GM18907 (cell line): ENCODE results near the gene KRTAP3-3.
"Not testable (repeated sequence)": the region's sequence is repeated elsewhere in the genome, so short reads cannot be mapped to it uniquely, and the experiment has no call there.

Experiments
- ATAC-seq: cut with Tn5 transposase; IDR thresholded peaks from one replicate; pipeline ENCODE4 v1.9.1; 2021; ENCODE audit warnings: mild to moderate bottlenecking, moderate library complexity; ENCODE audit not compliant: unreplicated experiment

The KRTAP3-3 gene

GRCh38 chr17:40993839-40994238, at the start of gene KRTAP3-3:
TSS of gene KRTAP3-3 (minus strand) at chr17:40994164. CDS start at chr17:40994097, 67 bp downstream.
- no peak for ATAC-seq

GRCh38 chr17:41042953-41043352, 49.0 kb upstream of the KRTAP3-3 start:
- no peak for ATAC-seq

- not testable (repeated sequence) for ATAC-seq
These were observed 47.0 kb upstream of the KRTAP3-3 start, which contains the start of gene KRTAP1-1 for GRCh38 chr17:41040783-41041571. TSS of gene KRTAP1-1 (minus strand) at chr17:41041450. CDS start at chr17:41041397, 53 bp downstream.

GRCh38 chr17:41037853-41038350, 43.9 kb upstream of the KRTAP3-3 start:
- ATAC-seq: no peak

GRCh38 chr17:41034346-41034935, 40.5 kb upstream of the KRTAP3-3 start, which contains the start of gene KRTAP1-3:
TSS of gene KRTAP1-3 (minus strand) at chr17:41034874. CDS start at chr17:41034821, 53 bp downstream.
- ATAC-seq: not testable (repeated sequence)

GRCh38 chr17:41029633-41030245, 35.8 kb upstream of the KRTAP3-3 start, which contains the start of gene KRTAP1-4:
TSS of gene KRTAP1-4 (minus strand) at chr17:41030195. CDS start at chr17:41030078, 117 bp downstream.
- ATAC-seq: no peak

- ATAC-seq: no peak
These were observed 32.9 kb upstream of the KRTAP3-3 start, which contains the start of gene KRTAP1-5 for GRCh38 chr17:41026715-41027471. TSS of gene KRTAP1-5 (minus strand) at chr17:41027208. CDS start at chr17:41027155, 53 bp downstream.

- no peak for ATAC-seq
These were observed 30.7 kb upstream of the KRTAP3-3 start for GRCh38 chr17:41024697-41025096.

- ATAC-seq: no peak
These were observed 26.4 kb upstream of the KRTAP3-3 start for GRCh38 chr17:41020336-41020735.

- no peak for ATAC-seq
These were observed 25.5 kb upstream of the KRTAP3-3 start for GRCh38 chr17:41019415-41019814.

- no peak for ATAC-seq
These were observed 24.6 kb upstream of the KRTAP3-3 start for GRCh38 chr17:41018541-41018940.

GRCh38 chr17:41016578-41017215, 22.7 kb upstream of the KRTAP3-3 start:
- no peak for ATAC-seq

GRCh38 chr17:41015454-41015853, 21.5 kb upstream of the KRTAP3-3 start:
- no peak for ATAC-seq

GRCh38 chr17:41013606-41014005, 19.6 kb upstream of the KRTAP3-3 start:
- ATAC-seq: no peak

- ATAC-seq: no peak
These were observed 19.2 kb upstream of the KRTAP3-3 start for GRCh38 chr17:41013181-41013580.

GRCh38 chr17:41012326-41013120, 18.6 kb upstream of the KRTAP3-3 start:
- ATAC-seq: no peak

- no peak for ATAC-seq
These were observed 16.5 kb upstream of the KRTAP3-3 start for GRCh38 chr17:41010441-41010840.

GRCh38 chr17:41009936-41010335, 16.0 kb upstream of the KRTAP3-3 start:
- ATAC-seq: no peak

GRCh38 chr17:41009301-41009760, 15.4 kb upstream of the KRTAP3-3 start:
- no peak for ATAC-seq
